Measurements from ENCODE around the gene UBE2J1.

DNA sequence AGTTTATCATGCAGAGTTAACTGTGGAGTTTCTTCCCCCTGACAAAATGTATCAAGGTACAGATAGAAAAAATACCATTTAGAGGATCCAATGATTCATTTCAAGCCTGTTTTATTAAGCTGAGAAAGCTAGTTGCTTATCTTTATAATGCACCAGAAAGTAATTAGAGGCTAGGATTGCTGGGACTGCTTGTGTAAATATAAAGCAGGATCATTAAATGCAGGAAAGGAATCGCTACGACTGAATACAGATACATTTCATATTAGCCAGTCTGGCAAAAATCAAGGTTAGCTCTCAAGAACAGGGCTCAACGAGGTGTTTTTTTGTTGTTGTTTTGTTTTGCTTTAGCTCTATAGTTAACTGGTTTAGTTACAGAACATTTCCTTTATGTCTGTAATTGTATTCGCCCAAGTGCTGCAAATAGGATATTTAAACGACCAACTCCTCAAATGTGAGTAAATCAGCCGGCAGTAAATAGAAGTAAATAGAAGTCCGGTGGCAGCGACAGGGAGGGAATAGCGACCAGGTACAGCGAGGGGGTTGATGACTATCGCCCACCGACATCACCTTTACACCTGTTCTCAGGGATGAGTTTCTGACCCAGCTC lies 748 bp downstream of the UBE2J1 start:
- TF ChIP-seq, protein P1, sequence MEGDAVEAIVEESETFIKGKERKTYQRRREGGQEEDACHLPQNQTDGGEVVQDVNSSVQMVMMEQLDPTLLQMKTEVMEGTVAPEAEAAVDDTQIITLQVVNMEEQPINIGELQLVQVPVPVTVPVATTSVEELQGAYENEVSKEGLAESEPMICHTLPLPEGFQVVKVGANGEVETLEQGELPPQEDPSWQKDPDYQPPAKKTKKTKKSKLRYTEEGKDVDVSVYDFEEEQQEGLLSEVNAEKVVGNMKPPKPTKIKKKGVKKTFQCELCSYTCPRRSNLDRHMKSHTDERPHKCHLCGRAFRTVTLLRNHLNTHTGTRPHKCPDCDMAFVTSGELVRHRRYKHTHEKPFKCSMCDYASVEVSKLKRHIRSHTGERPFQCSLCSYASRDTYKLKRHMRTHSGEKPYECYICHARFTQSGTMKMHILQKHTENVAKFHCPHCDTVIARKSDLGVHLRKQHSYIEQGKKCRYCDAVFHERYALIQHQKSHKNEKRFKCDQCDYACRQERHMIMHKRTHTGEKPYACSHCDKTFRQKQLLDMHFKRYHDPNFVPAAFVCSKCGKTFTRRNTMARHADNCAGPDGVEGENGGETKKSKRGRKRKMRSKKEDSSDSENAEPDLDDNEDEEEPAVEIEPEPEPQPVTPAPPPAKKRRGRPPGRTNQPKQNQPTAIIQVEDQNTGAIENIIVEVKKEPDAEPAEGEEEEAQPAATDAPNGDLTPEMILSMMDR (IDR thresholded peaks at IDR 0.05; ENCODE audit: insufficient read depth, low read depth, low read length) = no peak
- TF ChIP-seq EZH2 (IDR thresholded peaks at IDR 0.05; ENCODE audit: insufficient read depth, low read length) = no peak
